ENCODE data around the gene SLC16A3. TPM values are rescaled to one million over a fixed set of nuclear protein-coding genes. Genes with fewer than 3 reads are reported as not detected.

SLC16A3 gene
- total RNA-seq, 1 donor, result 44.6 TPM

DNA sequence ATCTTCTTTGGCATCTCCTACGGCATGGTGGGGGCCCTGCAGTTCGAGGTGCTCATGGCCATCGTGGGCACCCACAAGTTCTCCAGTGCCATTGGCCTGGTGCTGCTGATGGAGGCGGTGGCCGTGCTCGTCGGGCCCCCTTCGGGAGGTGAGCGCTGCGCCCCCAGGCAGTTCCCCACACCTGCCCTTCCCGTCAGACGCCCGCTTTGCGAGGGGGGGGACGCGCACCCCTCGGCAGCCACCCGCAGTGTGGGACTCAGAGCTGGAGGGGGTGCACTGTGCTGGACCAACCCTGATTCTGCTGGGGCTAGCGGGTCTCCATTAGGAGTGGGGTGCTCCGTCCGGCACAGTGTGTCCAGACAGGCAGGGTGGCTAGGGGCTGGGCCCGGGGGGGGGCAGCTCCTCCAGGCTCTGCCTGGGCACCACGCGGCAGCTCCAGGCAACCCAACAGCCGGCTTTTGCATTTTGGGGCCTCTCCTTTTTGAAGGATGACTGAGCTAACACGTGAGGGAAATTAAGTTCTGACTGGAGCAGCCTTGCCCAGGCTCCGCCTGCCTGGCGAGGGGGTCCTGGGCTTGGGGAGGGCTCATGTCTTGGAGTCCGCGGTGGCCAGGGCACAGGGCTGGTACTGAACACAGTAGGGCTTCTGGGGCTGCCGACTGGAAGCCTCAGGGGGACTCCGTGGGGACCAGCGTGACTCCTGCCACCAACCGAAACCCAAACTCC lies 9.1 kb downstream of the SLC16A3 start:
- no peak for DNase-seq (ENCODE audit: low read depth)
- H3K4me3 ChIP-seq (ENCODE audit: low read depth, low read length), result no peak overlapping the region
- TF ChIP-seq, protein P1, sequence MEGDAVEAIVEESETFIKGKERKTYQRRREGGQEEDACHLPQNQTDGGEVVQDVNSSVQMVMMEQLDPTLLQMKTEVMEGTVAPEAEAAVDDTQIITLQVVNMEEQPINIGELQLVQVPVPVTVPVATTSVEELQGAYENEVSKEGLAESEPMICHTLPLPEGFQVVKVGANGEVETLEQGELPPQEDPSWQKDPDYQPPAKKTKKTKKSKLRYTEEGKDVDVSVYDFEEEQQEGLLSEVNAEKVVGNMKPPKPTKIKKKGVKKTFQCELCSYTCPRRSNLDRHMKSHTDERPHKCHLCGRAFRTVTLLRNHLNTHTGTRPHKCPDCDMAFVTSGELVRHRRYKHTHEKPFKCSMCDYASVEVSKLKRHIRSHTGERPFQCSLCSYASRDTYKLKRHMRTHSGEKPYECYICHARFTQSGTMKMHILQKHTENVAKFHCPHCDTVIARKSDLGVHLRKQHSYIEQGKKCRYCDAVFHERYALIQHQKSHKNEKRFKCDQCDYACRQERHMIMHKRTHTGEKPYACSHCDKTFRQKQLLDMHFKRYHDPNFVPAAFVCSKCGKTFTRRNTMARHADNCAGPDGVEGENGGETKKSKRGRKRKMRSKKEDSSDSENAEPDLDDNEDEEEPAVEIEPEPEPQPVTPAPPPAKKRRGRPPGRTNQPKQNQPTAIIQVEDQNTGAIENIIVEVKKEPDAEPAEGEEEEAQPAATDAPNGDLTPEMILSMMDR (IDR thresholded peaks at IDR 0.05; ENCODE audit: insufficient read depth, low read length), result no peak

DNA sequence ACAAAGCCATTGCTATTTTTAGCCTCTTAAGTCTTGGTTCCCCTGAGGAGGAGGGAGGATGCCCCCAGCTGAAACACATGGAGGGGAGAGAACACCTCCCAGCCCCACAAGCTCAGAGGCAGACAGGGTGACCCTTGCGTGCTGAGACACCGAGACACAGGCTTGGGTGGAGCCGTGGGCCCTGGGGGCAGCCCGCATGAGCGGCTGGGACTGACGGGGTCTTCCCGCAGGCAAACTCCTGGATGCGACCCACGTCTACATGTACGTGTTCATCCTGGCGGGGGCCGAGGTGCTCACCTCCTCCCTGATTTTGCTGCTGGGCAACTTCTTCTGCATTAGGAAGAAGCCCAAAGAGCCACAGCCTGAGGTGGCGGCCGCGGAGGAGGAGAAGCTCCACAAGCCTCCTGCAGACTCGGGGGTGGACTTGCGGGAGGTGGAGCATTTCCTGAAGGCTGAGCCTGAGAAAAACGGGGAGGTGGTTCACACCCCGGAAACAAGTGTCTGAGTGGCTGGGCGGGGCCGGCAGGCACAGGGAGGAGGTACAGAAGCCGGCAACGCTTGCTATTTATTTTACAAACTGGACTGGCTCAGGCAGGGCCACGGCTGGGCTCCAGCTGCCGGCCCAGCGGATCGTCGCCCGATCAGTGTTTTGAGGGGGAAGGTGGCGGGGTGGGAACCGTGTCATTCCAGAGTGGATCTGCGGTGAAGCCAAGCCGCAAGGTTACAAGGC lies 9.8 kb downstream of the SLC16A3 start:
- TF ChIP-seq, protein P1 (IDR thresholded peaks at IDR 0.05; ENCODE audit: insufficient read depth, low read length), result no peak
- DNase-seq (ENCODE audit: low read depth), result peak; percentile 55
- H3K4me3 ChIP-seq (ENCODE audit: low read depth, low read length), result no peak overlapping the region

DNA sequence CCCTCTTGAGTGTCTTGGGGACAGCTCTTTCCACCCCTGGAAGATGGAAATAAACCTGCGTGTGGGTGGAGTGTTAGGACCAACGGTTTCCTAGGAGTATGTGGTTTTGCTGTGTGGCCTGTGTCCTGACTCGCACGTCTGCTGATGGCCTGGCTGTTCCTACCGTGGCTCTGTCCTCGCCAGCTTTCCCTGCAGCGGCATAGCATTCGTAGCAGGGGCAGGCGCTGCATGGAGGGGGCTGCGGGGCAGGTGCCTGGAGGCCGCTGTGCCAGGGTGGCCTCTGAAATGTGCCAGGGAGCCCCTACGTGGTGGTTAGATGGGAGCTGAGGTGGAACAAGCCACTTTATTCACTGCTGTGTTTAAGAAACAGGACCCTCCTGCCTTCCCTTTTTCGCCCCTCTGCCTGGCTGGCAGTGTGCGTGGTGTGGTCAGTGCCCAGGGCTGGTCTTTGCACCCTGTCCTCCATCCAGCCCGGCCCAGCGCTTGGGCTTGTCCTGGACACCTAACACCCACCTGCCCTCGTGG lies 10.6 kb downstream of the SLC16A3 start:
- no peak overlapping the region for H3K4me3 ChIP-seq (ENCODE audit: low read depth, low read length)
- no peak for DNase-seq (ENCODE audit: low read depth)
- TF ChIP-seq, protein P1 (IDR thresholded peaks at IDR 0.05; ENCODE audit: insufficient read depth, low read length), result no peak

DNA sequence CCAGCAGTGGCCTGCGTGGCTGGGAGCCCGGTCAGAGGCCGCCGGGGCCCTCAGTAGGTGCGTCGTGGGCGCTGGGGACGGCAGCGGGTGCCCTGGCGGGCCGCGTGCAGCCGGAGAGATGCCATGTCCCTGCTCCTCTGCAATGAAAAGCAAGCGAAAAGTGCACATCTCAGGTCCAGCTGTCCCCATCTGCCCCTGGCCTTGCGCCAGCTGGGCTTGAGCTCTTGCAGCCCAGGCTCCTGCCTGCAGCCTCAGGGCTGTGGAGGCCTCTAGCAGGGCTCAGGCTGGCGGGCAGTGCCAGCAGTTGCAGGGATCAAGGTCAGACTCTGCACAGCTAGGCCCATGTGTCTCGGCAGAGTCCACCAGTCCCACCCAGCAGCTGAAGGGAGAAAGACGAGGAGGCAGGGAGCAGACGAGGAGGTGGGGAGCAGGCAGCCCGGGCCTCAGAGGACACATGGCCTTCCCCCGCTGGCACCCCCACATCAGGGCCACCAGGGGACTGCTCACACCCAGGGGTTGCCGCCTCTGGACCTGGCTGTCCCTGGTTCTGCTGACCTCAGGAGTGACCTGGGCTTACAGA lies 11.2 kb downstream of the SLC16A3 start:
- TF ChIP-seq, protein P1 (IDR thresholded peaks at IDR 0.05; ENCODE audit: insufficient read depth, low read length), result no peak
- DNase-seq (ENCODE audit: low read depth), result no peak
- no peak overlapping the region for H3K4me3 ChIP-seq (ENCODE audit: low read depth, low read length)

DNA sequence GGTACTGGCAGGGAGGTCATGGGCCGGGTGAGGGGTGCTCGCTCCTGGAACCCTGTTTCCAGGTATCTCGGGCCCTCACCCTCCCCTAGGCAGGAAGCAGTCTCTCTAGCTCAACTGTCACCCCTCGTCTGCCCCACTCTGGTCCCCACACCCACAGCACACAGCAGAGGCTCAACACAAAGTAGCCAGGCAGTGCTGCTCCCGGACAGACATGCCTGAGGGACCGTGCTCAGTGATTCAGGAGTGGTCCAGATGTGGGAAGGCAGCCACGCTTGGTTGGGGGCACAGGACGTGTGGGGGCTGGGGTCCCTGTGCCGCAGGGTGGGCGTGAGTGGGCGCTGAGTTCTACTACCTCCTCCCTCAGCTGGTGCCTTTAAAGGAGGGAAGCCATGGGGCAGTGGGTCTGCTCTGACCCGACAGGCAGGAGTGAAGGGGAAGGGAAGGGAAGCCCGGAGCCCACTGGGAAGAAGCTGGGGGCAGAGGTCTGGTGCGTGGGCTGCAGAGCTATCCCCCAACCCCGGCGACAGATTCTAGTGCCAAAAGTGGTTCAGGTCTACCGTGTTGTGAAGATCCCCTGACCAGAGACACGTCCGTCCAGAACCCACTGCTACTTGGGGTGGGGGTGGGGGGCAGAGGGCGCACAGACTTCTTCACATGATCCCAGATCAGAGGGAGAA lies 11.8 kb downstream of the SLC16A3 start:
- H3K4me3 ChIP-seq (ENCODE audit: low read depth, low read length), result no peak overlapping the region
- DNase-seq (ENCODE audit: low read depth), result no peak
- TF ChIP-seq, protein P1 (IDR thresholded peaks at IDR 0.05; ENCODE audit: insufficient read depth, low read length), result no peak

DNA sequence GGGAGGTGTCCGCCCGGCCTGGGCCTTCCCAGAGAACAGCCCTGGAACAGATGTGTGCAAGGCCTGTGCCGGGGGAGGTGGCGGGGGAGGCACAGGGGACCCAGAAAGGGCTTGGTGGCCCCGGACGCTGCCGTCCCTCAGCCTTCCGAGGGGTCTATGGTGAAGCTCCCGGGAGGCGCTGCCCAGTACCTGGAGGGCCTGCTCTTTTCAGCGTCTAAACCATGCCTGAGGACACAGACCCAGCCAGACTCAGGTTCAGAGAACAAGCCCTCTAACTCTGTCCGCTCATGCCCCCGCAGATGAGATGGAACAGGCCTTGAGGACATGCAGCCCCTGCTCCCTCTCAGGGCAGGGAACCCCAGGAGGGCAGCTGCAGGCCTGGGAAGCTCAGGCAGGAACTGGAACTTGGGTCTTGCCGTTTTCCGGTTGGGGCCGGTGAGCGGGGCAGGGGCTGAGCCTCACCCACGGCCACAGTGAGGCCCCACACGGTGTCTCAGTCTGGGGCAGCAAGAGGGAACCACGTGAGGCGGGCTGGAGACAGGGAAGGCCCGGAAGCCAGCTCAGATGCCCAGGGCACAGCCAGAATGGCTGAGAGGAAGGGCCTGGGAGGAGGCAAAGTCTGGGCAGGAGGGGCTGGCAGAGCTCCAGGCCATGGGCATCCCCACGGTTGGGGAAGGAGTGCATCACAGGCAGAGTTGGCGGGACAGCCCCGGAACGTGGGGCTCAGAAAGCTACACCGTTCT lies 12.5 kb downstream of the SLC16A3 start:
- no peak overlapping the region for H3K4me3 ChIP-seq (ENCODE audit: low read depth, low read length)
- DNase-seq (ENCODE audit: low read depth), result peak; percentile 22
- TF ChIP-seq, protein P1 (IDR thresholded peaks at IDR 0.05; ENCODE audit: insufficient read depth, low read length), result no peak

All from fibroblast of the aortic adventitia (primary cell).